ENCODE measurements around the gene INO80B. TPM values are rescaled to one million over a fixed set of nuclear protein-coding genes. Genes with fewer than 3 reads are reported as not detected.

INO80B gene
- total and polyA plus RNA-seq, 2 of the 8 experiments (the other 6 are each of a cell fraction or from before 2014, with no cell fraction given), result 3.9 to 18.5 TPM

DNA sequence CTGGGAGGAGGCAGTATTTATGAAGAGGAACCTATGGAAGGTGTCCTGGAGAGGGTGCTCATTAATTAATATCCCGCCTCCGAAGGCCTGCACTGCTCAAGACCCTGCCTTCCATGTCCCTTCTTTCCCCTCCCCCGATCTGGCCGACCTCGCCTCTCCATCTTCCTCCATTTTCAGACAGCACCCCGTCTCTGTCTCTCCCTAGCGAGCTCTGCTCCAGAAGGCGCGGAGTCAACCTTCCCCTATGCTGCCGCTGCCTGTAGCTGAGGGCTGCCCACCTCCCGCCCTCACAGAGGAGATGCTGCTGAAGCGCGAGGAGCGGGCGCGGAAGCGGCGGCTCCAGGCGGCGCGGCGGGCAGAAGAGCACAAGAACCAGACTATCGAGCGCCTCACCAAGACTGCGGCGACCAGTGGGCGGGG, 2.3 kb downstream of the INO80B start:
- H4K8ac ChIP-seq (ENCODE audit: extremely low read depth, insufficient read depth, low read length), result no peak overlapping the region; the same call in 1 of the 2 replicates
- WGBS, 2 experiments (ENCODE audit: extremely low coverage in 1 of 2, insufficient coverage in 1 of 2, insufficient read length in 1 of 2, insufficient replicate concordance in 2 of 2, low coverage in 1 of 2, low lambda C conversion rate in 2 of 2, missing lambda C conversion rate in 1 of 2), result 2% methylated on average over 26 of the region's 27 CpGs; no CpG with 5 or more reads in 1 of the 2 experiments
- POLR2A ChIA-PET (ENCODE audit: partially characterized antibody), result interaction anchor here (0.9 to 10.5 kb wide), 14 partner anchors 9 to 275 kb away, joined by 3 to 89 read pairs (median 7); partner anchors contain the start of genes C2orf81, CCDC142, LBX2 and MRPL53
- TF ChIP-seq KDM1A (IDR thresholded peaks at IDR 0.05; ENCODE audit: borderline replicate concordance, low read length), result no peak
- TF ChIP-seq CBX8 (IDR thresholded peaks at IDR 0.05; ENCODE audit: borderline replicate concordance, low read depth, low read length), result no peak
- no peak for TF ChIP-seq CHD2 (IDR thresholded peaks at IDR 0.05; ENCODE audit: low read length)
- no peak for TF ChIP-seq GABPA (IDR thresholded peaks at IDR 0.05; ENCODE audit: borderline replicate concordance, insufficient read depth, low read length)
- no peak for TF ChIP-seq BACH1 (IDR thresholded peaks at IDR 0.05; ENCODE audit: low read length)
- no peak for TF ChIP-seq MAFK (IDR thresholded peaks at IDR 0.05; ENCODE audit: low read depth, low read length)
- TF ChIP-seq ASH2L (IDR thresholded peaks at IDR 0.05; ENCODE audit: low read length), result peak; percentile 6
- peak; percentile 33; the same call in 1 of the 2 replicates for TF ChIP-seq RBBP5 (IDR thresholded peaks at IDR 0.05; ENCODE audit: borderline replicate concordance, low read depth, low read length)
- peak in 1 of 2 experiments; percentile 53; a peak in 2 of 3 replicates for TF ChIP-seq POLR2A (IDR thresholded peaks at IDR 0.05; ENCODE audit: control extremely low read depth in 1 of 2, low read depth in 2 of 2, low read length in 2 of 2)
- TF ChIP-seq RFX5 (IDR thresholded peaks at IDR 0.05; ENCODE audit: borderline replicate concordance, low read depth, low read length), result no peak
- TF ChIP-seq EP300 (IDR thresholded peaks at IDR 0.05; ENCODE audit: borderline replicate concordance in 1 of 2, low read depth in 2 of 2, low read length in 2 of 2), result no peak
- TF ChIP-seq KDM4A (IDR thresholded peaks at IDR 0.05; ENCODE audit: low read depth, low read length, severe bottlenecking), result peak; percentile 30
- TF ChIP-seq TAF1 (IDR thresholded peaks at IDR 0.05; ENCODE audit: low read depth, low read length), result peak; percentile 70; the same call in 1 of the 2 replicates

More for the DNA sequence above, 2.3 kb downstream of the INO80B start:
- H3K27me3 ChIP-seq (replicated peaks in 1 of 4; ENCODE audit: control insufficient read depth in 3 of 4, extremely low read depth in 1 of 4, insufficient read depth in 3 of 4, low read length in 3 of 4), result no peaks in the 10 kb centered on the region
- H3K23me2 ChIP-seq (ENCODE audit: low read depth, low read length), result peaks cover 16% of the 10 kb centered on the region; the same call in 1 of the 2 replicates
- no peak overlapping the region for H2AK5ac ChIP-seq (ENCODE audit: low read depth, low read length)
- H3K79me2 ChIP-seq (ENCODE audit: control insufficient read depth in 1 of 2, insufficient read depth in 2 of 2, low read length in 2 of 2), result peaks cover 0 to 9% of the 10 kb centered on the region in 2 experiments; a peak in 1 of 4 replicates
- no peaks in the 10 kb centered on the region; the same call in 1 of the 2 replicates for H3K79me1 ChIP-seq (ENCODE audit: low read depth, low read length)
- H2AFZ ChIP-seq (ENCODE audit: low read length), result no peak overlapping the region
- no peak overlapping the region for H3K23ac ChIP-seq (ENCODE audit: insufficient read length)
- peak overlapping the region; percentile 63 for H4K91ac ChIP-seq (replicated peaks; ENCODE audit: insufficient read length, low read length)
- H2BK12ac ChIP-seq (ENCODE audit: low read depth, low read length), result no peak overlapping the region
- peak overlapping the region; percentile 19 to 92 (median 82); a peak in 6 of 7 replicates for H3K9ac ChIP-seq (replicated peaks in 1 of 4; ENCODE audit: extremely low read depth in 1 of 4, low read depth in 3 of 4, low read length in 3 of 4)
- H3K18ac ChIP-seq (ENCODE audit: extremely low read depth, low read length), result peak overlapping the region; percentile 96; the same call in 1 of the 2 replicates
- H2BK5ac ChIP-seq (ENCODE audit: low read depth, low read length), result peak overlapping the region; percentile 94
- H2BK120ac ChIP-seq (replicated peaks; ENCODE audit: low read depth, low read length), result no peak overlapping the region
- H3K36me3 ChIP-seq (ENCODE audit: control insufficient read depth in 2 of 4, insufficient read depth in 4 of 4, low read length in 3 of 4), result peaks cover 0 to 6% (median 0%) of the 10 kb centered on the region in 4 experiments; a peak in 1 of 8 replicates
- no peaks in the 10 kb centered on the region for H3K9me3 ChIP-seq (ENCODE audit: insufficient read depth in 2 of 2, low read depth in 1 of 2, low read length in 1 of 2)
- peak overlapping the region; percentile 70 for H3K56ac ChIP-seq (replicated peaks; ENCODE audit: insufficient read length, low read depth, low read length)
- peak overlapping the region; percentile 91 to 93 for H3K4me2 ChIP-seq (ENCODE audit: insufficient read depth in 1 of 2, low read depth in 2 of 2, low read length in 2 of 2)
- CTCF ChIA-PET (ENCODE audit: partially characterized antibody), result interaction anchor here (0.7 to 10.5 kb wide), 8 partner anchors 9 to 195 kb away, joined by 3 to 86 read pairs (median 10); partner anchors contain the start of genes CCDC142, MRPL53 and TTC31
- FAIRE-seq (no peak), DNase-seq (ENCODE audit: low read depth in 1 of 2, low spot score in 2 of 2) (no peak)
- no peak overlapping the region for H2BK20ac ChIP-seq (ENCODE audit: low read length)
- no peak overlapping the region; the same call in 1 of the 2 replicates for H2BK15ac ChIP-seq (ENCODE audit: low read length)
- peaks cover 0 to 10% (median 2%) of the 10 kb centered on the region in 4 experiments; a peak in 5 of 7 replicates for H3K4me1 ChIP-seq (replicated peaks in 1 of 4; ENCODE audit: control insufficient read depth in 3 of 4, insufficient read depth in 4 of 4, low read length in 3 of 4)
- H3K14ac ChIP-seq (ENCODE audit: insufficient read length), result no peak overlapping the region
- peak overlapping the region; percentile 57 for H3K27ac ChIP-seq (ENCODE audit: low read depth, low read length)
- peak overlapping the region; percentile 64 to 84 (median 84) for H3K4me3 ChIP-seq (ENCODE audit: extremely low read depth in 1 of 4, insufficient read depth in 2 of 4, low read depth in 3 of 4, low read length in 4 of 4)
- H3K4ac ChIP-seq (replicated peaks; ENCODE audit: insufficient read length, low read depth, low read length), result peak overlapping the region; percentile 36
- H4K5ac ChIP-seq (ENCODE audit: insufficient read length, low read depth, low read length), result peak overlapping the region; percentile 81
- no peaks in the 10 kb centered on the region for H4K20me1 ChIP-seq (replicated peaks in 1 of 2; ENCODE audit: control insufficient read depth in 1 of 2, insufficient read depth in 2 of 2, low read length in 2 of 2)
